Measurements from ENCODE around the gene QSOX1.

- TF ChIP-seq POLR2AphosphoS5 (IDR thresholded peaks at IDR 0.05; ENCODE audit: low read depth, low read length) (no peak), POLR2A (IDR thresholded peaks at IDR 0.05; ENCODE audit: low read depth, low read length) (no peak), SPI1 (IDR thresholded peaks at IDR 0.05; ENCODE audit: low read depth, low read length) (no peak), TAF1 (IDR thresholded peaks at IDR 0.05; ENCODE audit: low read depth, low read length) (no peak), POU2F2 (IDR thresholded peaks at IDR 0.05; ENCODE audit: low read depth, low read length) (no peak)
These were observed 1.6 kb upstream of the QSOX1 start for GRCh38 chr1:180153032-180153431.
